H1 (cell line): ENCODE results near the gene DAND5. TPM values are rescaled to one million over a fixed set of nuclear protein-coding genes. Genes with fewer than 3 reads are reported as not detected.

Experiments
- CBX5 ChIP-seq: fragments of 300-800, 300-1000 bp; sonication (generic); IDR thresholded peaks from 2 replicates; pipeline ENCODE4 v1.7.1; 2016; ENCODE audit warnings: antibody characterized with exemption, low read length, low read depth
- EZH2 ChIP-seq: fragments of 200-600 bp; sonication (generic); IDR thresholded peaks from 2 replicates; pipeline ENCODE4 v1.7.1; 2012; ENCODE audit warnings: low read depth, mild to moderate bottlenecking, moderate library complexity, low read length, inconsistent platforms; ENCODE audit not compliant: severe bottlenecking
- polyA plus RNA-seq, 7 experiments: library from polyadenylated mRNA; depleted of rRNA in 3 of 7; stranded (reverse) in 5 of 7; unstranded in 2 of 7; fragments of >200 nt in 5 of 7; fragments of 200-250 nt in 2 of 7; gene quantifications; 1 replicate in 5 of 7; 2 replicates in 1 of 7; 4 replicates in 1 of 7; pipeline versions ENCODE4 v1.2.1 to v1.2.3, GENCODE V29; 2011 to 2013; ENCODE audit warnings: missing spikeins in 2 of 7, mixed read lengths in 2 of 7
- total RNA-seq: library from RNA; stranded (reverse); fragmentation: NEBNext Ultra II Directional; extraction: Animal tissue kit (Norgen Biotek cat#: 25700); gene quantifications from 2 replicates; pipeline ENCODE4 v1.2.1, GENCODE V29; 2021

Gene DAND5
- total and polyA plus RNA-seq, 2 of the 8 experiments (the other 6 are each of a cell fraction or from before 2014, with no cell fraction given) = 0.14 to 0.17 TPM

GRCh38 chr19:12994701-12995595, 25.6 kb downstream of the DAND5 start, which contains the start of gene NFIX (continued):
- TF ChIP-seq CBX5 (no peak), EZH2 (peak; percentile 95)
